Measurements from ENCODE around the gene TIAM1. TPM values are rescaled to one million over a fixed set of nuclear protein-coding genes. Genes with fewer than 3 reads are reported as not detected.

Gene TIAM1
- polyA plus RNA-seq, 2 of the 4 experiments (the other 2 are of a cell fraction) = 0.23 to 0.40 TPM

DNA sequence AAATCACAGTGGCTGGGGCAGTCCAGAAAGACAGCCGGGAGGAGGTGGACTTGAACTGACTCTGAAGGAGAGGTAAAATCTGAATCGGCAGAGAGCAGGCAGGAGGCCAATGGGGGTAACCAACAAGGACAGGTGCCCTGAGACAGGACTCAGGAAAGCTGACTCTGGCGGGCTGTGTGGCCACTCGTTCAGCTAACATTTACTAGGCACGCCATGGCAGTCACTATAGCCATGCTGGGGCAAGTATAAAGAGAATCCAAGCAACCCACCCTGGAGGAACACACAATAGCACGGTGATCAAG, 7.4 kb downstream of the TIAM1 start:
- Histone ChIP-seq H3K9me3 (no peaks in the 10 kb centered on the region), H3K27ac (no peak overlapping the region), H3K4me1 (no peaks in the 10 kb centered on the region), H3K4me3 (no peak overlapping the region), H3K4me2 (no peak overlapping the region)
- TF ChIP-seq, protein P1, sequence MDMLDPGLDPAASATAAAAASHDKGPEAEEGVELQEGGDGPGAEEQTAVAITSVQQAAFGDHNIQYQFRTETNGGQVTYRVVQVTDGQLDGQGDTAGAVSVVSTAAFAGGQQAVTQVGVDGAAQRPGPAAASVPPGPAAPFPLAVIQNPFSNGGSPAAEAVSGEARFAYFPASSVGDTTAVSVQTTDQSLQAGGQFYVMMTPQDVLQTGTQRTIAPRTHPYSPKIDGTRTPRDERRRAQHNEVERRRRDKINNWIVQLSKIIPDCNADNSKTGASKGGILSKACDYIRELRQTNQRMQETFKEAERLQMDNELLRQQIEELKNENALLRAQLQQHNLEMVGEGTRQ (IDR thresholded peaks at IDR 0.05) = no peak
- TF ChIP-seq, protein P2, sequence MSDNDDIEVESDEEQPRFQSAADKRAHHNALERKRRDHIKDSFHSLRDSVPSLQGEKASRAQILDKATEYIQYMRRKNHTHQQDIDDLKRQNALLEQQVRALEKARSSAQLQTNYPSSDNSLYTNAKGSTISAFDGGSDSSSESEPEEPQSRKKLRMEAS (IDR thresholded peaks at IDR 0.05) = no peak
- no peak for TF ChIP-seq MAZ (IDR thresholded peaks at IDR 0.05; ENCODE audit: borderline replicate concordance, low read depth, low read length)
- TF ChIP-seq NR3C1 (IDR thresholded peaks at IDR 0.05) = no peak
- TF ChIP-seq, protein P3, sequence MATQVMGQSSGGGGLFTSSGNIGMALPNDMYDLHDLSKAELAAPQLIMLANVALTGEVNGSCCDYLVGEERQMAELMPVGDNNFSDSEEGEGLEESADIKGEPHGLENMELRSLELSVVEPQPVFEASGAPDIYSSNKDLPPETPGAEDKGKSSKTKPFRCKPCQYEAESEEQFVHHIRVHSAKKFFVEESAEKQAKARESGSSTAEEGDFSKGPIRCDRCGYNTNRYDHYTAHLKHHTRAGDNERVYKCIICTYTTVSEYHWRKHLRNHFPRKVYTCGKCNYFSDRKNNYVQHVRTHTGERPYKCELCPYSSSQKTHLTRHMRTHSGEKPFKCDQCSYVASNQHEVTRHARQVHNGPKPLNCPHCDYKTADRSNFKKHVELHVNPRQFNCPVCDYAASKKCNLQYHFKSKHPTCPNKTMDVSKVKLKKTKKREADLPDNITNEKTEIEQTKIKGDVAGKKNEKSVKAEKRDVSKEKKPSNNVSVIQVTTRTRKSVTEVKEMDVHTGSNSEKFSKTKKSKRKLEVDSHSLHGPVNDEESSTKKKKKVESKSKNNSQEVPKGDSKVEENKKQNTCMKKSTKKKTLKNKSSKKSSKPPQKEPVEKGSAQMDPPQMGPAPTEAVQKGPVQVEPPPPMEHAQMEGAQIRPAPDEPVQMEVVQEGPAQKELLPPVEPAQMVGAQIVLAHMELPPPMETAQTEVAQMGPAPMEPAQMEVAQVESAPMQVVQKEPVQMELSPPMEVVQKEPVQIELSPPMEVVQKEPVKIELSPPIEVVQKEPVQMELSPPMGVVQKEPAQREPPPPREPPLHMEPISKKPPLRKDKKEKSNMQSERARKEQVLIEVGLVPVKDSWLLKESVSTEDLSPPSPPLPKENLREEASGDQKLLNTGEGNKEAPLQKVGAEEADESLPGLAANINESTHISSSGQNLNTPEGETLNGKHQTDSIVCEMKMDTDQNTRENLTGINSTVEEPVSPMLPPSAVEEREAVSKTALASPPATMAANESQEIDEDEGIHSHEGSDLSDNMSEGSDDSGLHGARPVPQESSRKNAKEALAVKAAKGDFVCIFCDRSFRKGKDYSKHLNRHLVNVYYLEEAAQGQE (IDR thresholded peaks at IDR 0.05) = no peak
- TF ChIP-seq KDM1A (IDR thresholded peaks at IDR 0.05; ENCODE audit: low read depth) = no peak
- no peak for TF ChIP-seq ZSCAN20 (CRISPR knock-in tag; IDR thresholded peaks at IDR 0.05)
- no peak for TF ChIP-seq HEYL (CRISPR knock-in tag; IDR thresholded peaks at IDR 0.05)
- TF ChIP-seq CEBPB (IDR thresholded peaks at IDR 0.05) = no peak
- TF ChIP-seq, protein P4, sequence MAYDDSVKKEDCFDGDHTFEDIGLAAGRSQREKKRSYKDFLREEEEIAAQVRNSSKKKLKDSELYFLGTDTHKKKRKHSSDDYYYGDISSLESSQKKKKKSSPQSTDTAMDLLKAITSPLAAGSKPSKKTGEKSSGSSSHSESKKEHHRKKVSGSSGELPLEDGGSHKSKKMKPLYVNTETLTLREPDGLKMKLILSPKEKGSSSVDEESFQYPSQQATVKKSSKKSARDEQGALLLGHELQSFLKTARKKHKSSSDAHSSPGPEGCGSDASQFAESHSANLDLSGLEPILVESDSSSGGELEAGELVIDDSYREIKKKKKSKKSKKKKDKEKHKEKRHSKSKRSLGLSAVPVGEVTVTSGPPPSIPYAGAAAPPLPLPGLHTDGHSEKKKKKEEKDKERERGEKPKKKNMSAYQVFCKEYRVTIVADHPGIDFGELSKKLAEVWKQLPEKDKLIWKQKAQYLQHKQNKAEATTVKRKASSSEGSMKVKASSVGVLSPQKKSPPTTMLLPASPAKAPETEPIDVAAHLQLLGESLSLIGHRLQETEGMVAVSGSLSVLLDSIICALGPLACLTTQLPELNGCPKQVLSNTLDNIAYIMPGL (CRISPR knock-in tag; IDR thresholded peaks at IDR 0.05; ENCODE audit: borderline replicate concordance) = no peak
- TF ChIP-seq CBX8 (IDR thresholded peaks at IDR 0.05) = no peak
- TF ChIP-seq CBX2 (IDR thresholded peaks at IDR 0.05; ENCODE audit: borderline replicate concordance, low read depth) = no peak
- TF ChIP-seq SMC3 (IDR thresholded peaks at IDR 0.05) = no peak
- WGBS (ENCODE audit: missing lambda C conversion rate) = 47% methylated on average over 5 of the region's 6 CpGs
- FAIRE-seq (no peak), ATAC-seq (no peak), DNase-seq (ENCODE audit: low read depth in 1 of 2, low spot score in 1 of 2) (no peak)
- POLR2A ChIA-PET = no interaction called here
- CTCF ChIA-PET = no interaction called here

DNA sequence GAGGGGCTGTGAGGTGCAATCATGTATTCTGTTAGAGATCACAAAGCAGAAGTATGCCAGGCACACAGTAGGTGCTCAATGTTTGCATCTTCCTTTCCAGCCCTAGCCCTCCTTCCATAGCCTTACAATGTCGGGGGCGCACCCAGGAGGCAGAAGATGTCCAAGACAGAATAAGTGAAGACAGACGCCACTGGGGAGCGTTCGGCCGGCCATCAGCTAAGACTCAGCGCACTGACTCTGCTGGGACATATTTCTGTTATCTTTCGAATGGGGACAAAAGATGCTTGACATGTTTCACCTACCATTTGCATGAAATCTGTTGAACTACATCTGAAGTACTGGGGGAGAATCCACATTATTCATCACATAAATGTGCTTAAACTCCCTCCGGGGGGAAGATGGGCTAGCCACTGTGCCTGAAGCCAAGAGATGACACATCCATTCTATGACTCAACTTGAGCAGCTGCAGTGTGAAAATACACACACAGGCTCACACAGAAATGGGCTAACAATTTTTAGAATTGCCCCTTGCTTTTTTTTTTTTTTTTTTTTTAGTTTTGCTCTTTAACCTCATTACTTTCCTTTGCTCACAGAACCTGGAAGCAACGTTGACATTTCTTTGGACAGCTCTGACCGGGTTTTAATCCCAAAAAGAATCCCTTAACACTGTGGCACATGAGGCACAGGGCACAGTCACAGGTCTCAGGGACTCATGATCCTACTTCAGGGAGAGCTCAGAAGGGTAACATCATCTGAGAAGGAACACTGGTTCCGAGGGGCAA, 7.9 kb downstream of the TIAM1 start:
- no peak overlapping the region for H3K27ac ChIP-seq
- H3K4me1 ChIP-seq = no peaks in the 10 kb centered on the region
- ChIA-PET CTCF (interaction anchor here (0.9 to 1.6 kb wide), 2 partner anchors 21 to 245 kb away, joined by 3 read pairs; no protein-coding TSS in a partner anchor), POLR2A (interaction anchor here (0.7 kb wide), 1 partner anchor 37 kb away, joined by 5 read pairs; no protein-coding TSS in a partner anchor)
- TF ChIP-seq JUNB (IDR thresholded peaks at IDR 0.05) (no peak), ZNF302 (CRISPR knock-in tag; IDR thresholded peaks at IDR 0.05) (no peak), SMC3 (IDR thresholded peaks at IDR 0.05) (no peak), NFE2L2 (conservative IDR thresholded peaks at IDR 0.05; ENCODE audit: low read length) (no peak), HOXB5 (CRISPR knock-in tag; IDR thresholded peaks at IDR 0.05) (no peak)
- TF ChIP-seq, protein P5, sequence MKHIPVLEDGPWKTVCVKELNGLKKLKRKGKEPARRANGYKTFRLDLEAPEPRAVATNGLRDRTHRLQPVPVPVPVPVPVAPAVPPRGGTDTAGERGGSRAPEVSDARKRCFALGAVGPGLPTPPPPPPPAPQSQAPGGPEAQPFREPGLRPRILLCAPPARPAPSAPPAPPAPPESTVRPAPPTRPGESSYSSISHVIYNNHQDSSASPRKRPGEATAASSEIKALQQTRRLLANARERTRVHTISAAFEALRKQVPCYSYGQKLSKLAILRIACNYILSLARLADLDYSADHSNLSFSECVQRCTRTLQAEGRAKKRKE (CRISPR knock-in tag; IDR thresholded peaks at IDR 0.05; ENCODE audit: low read depth) = no peak
- TF ChIP-seq, protein P6, sequence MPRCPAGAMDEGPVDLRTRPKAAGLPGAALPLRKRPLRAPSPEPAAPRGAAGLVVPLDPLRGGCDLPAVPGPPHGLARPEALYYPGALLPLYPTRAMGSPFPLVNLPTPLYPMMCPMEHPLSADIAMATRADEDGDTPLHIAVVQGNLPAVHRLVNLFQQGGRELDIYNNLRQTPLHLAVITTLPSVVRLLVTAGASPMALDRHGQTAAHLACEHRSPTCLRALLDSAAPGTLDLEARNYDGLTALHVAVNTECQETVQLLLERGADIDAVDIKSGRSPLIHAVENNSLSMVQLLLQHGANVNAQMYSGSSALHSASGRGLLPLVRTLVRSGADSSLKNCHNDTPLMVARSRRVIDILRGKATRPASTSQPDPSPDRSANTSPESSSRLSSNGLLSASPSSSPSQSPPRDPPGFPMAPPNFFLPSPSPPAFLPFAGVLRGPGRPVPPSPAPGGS (IDR thresholded peaks at IDR 0.05) = no peak
- peak in 1 of 2 experiments; percentile 8 for DNase-seq (ENCODE audit: low read depth in 1 of 2, low spot score in 1 of 2)
- no peak overlapping the region for H3K4me3 ChIP-seq
- no peak overlapping the region for H3K4me2 ChIP-seq
- 38% methylated on average over 12 of the region's 12 CpGs for WGBS (ENCODE audit: missing lambda C conversion rate)
- FAIRE-seq = no peak
- no peaks in the 10 kb centered on the region for H3K9me3 ChIP-seq
- 0 out of 6 replicates have a peak, but pooled peaks of 1 of the 2 experiments have one; percentile 62 for ATAC-seq
